ENCODE data around the gene TENM4.

TENM4 gene

GRCh38 chr11:79440571-79441460, at the start of gene TENM4:
Gene TENM4 (minus strand): TSS chr11:79441030. CDS start chr11:79069944, 371,086 bp downstream.
- peak; percentile 58 for ATAC-seq
- TF ChIP-seq ESRRG (CRISPR knock-in tag; IDR thresholded peaks at IDR 0.05) (no peak), ZNF8 (CRISPR knock-in tag; IDR thresholded peaks at IDR 0.05) (no peak), GLIS3 (CRISPR knock-in tag; IDR thresholded peaks at IDR 0.05) (no peak), SNAI2 (CRISPR knock-in tag; IDR thresholded peaks at IDR 0.05) (no peak), ZFP30 (CRISPR knock-in tag; IDR thresholded peaks at IDR 0.05) (no peak), OSR1 (CRISPR knock-in tag; IDR thresholded peaks at IDR 0.05) (no peak), BACH2 (CRISPR knock-in tag; IDR thresholded peaks at IDR 0.05; ENCODE audit: borderline replicate concordance) (no peak), ZC3H10 (CRISPR knock-in tag; IDR thresholded peaks at IDR 0.05) (no peak), ZNF565 (CRISPR knock-in tag; conservative IDR thresholded peaks at IDR 0.05; ENCODE audit: low read depth) (no peak), RARB (CRISPR knock-in tag; IDR thresholded peaks at IDR 0.05) (no peak), CSDC2 (CRISPR knock-in tag; IDR thresholded peaks at IDR 0.05) (no peak), ARNTL (CRISPR knock-in tag; IDR thresholded peaks at IDR 0.05; ENCODE audit: borderline replicate concordance, low read depth) (no peak), TOX (CRISPR knock-in tag; IDR thresholded peaks at IDR 0.05; ENCODE audit: borderline replicate concordance) (no peak), ZNF70 (CRISPR knock-in tag; IDR thresholded peaks at IDR 0.05) (no peak), PPARA (CRISPR knock-in tag; IDR thresholded peaks at IDR 0.05; ENCODE audit: borderline replicate concordance) (no peak), TCF4 (CRISPR knock-in tag; IDR thresholded peaks at IDR 0.05; ENCODE audit: borderline replicate concordance) (no peak), CREB5 (CRISPR knock-in tag; IDR thresholded peaks at IDR 0.05; ENCODE audit: low read depth) (no peak)
- TF ChIP-seq, protein P1, sequence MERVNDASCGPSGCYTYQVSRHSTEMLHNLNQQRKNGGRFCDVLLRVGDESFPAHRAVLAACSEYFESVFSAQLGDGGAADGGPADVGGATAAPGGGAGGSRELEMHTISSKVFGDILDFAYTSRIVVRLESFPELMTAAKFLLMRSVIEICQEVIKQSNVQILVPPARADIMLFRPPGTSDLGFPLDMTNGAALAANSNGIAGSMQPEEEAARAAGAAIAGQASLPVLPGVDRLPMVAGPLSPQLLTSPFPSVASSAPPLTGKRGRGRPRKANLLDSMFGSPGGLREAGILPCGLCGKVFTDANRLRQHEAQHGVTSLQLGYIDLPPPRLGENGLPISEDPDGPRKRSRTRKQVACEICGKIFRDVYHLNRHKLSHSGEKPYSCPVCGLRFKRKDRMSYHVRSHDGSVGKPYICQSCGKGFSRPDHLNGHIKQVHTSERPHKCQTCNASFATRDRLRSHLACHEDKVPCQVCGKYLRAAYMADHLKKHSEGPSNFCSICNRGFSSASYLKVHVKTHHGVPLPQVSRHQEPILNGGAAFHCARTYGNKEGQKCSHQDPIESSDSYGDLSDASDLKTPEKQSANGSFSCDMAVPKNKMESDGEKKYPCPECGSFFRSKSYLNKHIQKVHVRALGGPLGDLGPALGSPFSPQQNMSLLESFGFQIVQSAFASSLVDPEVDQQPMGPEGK (CRISPR knock-in tag; IDR thresholded peaks at IDR 0.05; ENCODE audit: borderline replicate concordance): no peak
- TF ChIP-seq, protein P2, sequence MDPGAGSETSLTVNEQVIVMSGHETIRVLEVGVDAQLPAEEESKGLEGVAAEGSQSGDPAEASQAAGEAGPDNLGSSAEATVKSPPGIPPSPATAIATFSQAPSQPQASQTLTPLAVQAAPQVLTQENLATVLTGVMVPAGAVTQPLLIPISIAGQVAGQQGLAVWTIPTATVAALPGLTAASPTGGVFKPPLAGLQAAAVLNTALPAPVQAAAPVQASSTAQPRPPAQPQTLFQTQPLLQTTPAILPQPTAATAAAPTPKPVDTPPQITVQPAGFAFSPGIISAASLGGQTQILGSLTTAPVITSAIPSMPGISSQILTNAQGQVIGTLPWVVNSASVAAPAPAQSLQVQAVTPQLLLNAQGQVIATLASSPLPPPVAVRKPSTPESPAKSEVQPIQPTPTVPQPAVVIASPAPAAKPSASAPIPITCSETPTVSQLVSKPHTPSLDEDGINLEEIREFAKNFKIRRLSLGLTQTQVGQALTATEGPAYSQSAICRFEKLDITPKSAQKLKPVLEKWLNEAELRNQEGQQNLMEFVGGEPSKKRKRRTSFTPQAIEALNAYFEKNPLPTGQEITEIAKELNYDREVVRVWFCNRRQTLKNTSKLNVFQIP (CRISPR knock-in tag; IDR thresholded peaks at IDR 0.05; ENCODE audit: borderline replicate concordance, low read depth): no peak

DNA sequence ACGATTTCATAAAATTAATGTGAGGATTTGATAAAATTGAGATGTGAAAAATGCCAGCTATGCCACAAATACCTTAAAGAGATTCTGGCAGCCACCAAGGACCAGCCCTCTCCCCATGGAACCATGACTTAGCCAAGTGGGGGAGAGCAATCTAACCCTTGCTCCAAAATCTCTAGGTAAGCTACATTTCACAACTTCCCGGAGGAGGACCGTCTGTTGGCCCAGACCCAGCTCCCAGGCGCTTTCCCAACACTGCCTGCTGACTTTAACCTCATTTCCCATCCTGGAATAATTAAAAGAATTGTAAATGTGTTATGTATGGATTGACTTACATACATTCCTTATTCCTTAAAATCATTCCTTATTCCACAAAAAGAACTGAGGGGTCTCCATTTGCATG, 47.5 kb upstream of the TENM4 start:
- TF ChIP-seq ZNF8 (CRISPR knock-in tag; IDR thresholded peaks at IDR 0.05): no peak
- TF ChIP-seq OSR1 (CRISPR knock-in tag; IDR thresholded peaks at IDR 0.05): no peak
- no peak for TF ChIP-seq SNAI2 (CRISPR knock-in tag; IDR thresholded peaks at IDR 0.05)
- no peak for TF ChIP-seq ZNF565 (CRISPR knock-in tag; conservative IDR thresholded peaks at IDR 0.05; ENCODE audit: low read depth)
- TF ChIP-seq BACH2 (CRISPR knock-in tag; IDR thresholded peaks at IDR 0.05; ENCODE audit: borderline replicate concordance): no peak
- TF ChIP-seq CSDC2 (CRISPR knock-in tag; IDR thresholded peaks at IDR 0.05): no peak
- TF ChIP-seq CREB5 (CRISPR knock-in tag; IDR thresholded peaks at IDR 0.05; ENCODE audit: low read depth): no peak
- TF ChIP-seq, protein P3, sequence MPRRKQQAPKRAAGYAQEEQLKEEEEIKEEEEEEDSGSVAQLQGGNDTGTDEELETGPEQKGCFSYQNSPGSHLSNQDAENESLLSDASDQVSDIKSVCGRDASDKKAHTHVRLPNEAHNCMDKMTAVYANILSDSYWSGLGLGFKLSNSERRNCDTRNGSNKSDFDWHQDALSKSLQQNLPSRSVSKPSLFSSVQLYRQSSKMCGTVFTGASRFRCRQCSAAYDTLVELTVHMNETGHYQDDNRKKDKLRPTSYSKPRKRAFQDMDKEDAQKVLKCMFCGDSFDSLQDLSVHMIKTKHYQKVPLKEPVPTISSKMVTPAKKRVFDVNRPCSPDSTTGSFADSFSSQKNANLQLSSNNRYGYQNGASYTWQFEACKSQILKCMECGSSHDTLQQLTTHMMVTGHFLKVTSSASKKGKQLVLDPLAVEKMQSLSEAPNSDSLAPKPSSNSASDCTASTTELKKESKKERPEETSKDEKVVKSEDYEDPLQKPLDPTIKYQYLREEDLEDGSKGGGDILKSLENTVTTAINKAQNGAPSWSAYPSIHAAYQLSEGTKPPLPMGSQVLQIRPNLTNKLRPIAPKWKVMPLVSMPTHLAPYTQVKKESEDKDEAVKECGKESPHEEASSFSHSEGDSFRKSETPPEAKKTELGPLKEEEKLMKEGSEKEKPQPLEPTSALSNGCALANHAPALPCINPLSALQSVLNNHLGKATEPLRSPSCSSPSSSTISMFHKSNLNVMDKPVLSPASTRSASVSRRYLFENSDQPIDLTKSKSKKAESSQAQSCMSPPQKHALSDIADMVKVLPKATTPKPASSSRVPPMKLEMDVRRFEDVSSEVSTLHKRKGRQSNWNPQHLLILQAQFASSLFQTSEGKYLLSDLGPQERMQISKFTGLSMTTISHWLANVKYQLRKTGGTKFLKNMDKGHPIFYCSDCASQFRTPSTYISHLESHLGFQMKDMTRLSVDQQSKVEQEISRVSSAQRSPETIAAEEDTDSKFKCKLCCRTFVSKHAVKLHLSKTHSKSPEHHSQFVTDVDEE (CRISPR knock-in tag; IDR thresholded peaks at IDR 0.05): no peak
- no peak for TF ChIP-seq ZFP3 (CRISPR knock-in tag; IDR thresholded peaks at IDR 0.05)
- no peak for TF ChIP-seq ARNTL (CRISPR knock-in tag; IDR thresholded peaks at IDR 0.05; ENCODE audit: borderline replicate concordance, low read depth)
- TF ChIP-seq TOX (CRISPR knock-in tag; IDR thresholded peaks at IDR 0.05; ENCODE audit: borderline replicate concordance): no peak
- no peak for TF ChIP-seq TCF4 (CRISPR knock-in tag; IDR thresholded peaks at IDR 0.05; ENCODE audit: borderline replicate concordance)
- TF ChIP-seq, protein P1 (CRISPR knock-in tag; IDR thresholded peaks at IDR 0.05; ENCODE audit: borderline replicate concordance): no peak
- no peak for TF ChIP-seq RARB (CRISPR knock-in tag; IDR thresholded peaks at IDR 0.05)
- TF ChIP-seq CSRNP3 (CRISPR knock-in tag; IDR thresholded peaks at IDR 0.05): no peak
- ATAC-seq: no peak
